ENCODE measurements around the gene KRT7. TPM values are rescaled to one million over a fixed set of nuclear protein-coding genes. Genes with fewer than 3 reads are reported as not detected.
"Not testable (repeated sequence)": the region's sequence is repeated elsewhere in the genome, so short reads cannot be mapped to it uniquely, and the experiment has no call there.

KRT7 gene
- total and polyA plus RNA-seq, 5 donors, result 0.16 to 3.0 (median 1.0) TPM; not detected in 1

DNA sequence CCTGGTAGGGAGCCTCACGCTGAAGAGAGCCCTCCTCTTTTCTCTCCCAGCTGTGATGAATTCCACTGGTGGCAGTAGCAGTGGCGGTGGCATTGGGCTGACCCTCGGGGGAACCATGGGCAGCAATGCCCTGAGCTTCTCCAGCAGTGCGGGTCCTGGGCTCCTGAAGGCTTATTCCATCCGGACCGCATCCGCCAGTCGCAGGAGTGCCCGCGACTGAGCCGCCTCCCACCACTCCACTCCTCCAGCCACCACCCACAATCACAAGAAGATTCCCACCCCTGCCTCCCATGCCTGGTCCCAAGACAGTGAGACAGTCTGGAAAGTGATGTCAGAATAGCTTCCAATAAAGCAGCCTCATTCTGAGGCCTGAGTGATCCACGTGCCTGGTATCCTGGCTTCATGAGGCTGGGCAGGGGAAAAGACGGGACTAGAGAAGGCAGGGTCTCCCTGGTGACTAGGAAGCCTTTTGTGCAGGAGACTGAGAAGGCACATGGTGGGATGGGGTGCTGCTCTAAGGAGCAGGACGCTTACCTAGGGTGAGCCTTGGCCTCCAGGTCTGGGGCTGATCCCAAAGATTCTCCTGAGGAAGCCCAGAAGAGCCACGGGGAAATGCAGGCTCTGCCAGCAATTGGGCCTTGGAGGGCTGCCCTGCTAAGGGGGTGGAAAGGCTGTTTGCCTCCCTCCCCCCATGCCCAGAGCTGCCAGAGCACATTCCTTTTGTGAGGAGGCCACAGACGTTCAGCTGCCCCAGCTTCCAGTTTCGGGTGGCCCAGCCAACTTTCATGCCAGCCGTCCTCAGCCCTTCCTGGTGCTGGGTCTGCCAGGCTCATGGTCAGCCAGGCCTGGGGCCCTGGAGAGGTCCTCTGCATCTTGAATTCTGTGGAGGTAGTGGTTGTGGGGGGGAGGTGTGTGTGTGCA, 15.8 kb downstream of the KRT7 start:
- intact Hi-C loops (cut with DNase I), result no loop called here
- peak; percentile 45 to 68 for ATAC-seq
- Histone ChIP-seq H3K27me3 (ENCODE audit: control insufficient read depth, insufficient read depth) (no peaks in the 10 kb centered on the region), H3K27ac (ENCODE audit: low read length) (no peak overlapping the region), H3K4me1 (ENCODE audit: control insufficient read depth, insufficient read depth, low read length) (peaks cover 6% of the 10 kb centered on the region), H3K4me3 (ENCODE audit: low read length) (no peak overlapping the region), H3K9me3 (ENCODE audit: control insufficient read depth, low read length) (no peaks in the 10 kb centered on the region)
- DNase-seq, result peak; percentile 26 to 75 (median 60)
- whole genome bisulfite sequencing, result 75% methylated on average over 18 of the region's 18 CpGs

DNA sequence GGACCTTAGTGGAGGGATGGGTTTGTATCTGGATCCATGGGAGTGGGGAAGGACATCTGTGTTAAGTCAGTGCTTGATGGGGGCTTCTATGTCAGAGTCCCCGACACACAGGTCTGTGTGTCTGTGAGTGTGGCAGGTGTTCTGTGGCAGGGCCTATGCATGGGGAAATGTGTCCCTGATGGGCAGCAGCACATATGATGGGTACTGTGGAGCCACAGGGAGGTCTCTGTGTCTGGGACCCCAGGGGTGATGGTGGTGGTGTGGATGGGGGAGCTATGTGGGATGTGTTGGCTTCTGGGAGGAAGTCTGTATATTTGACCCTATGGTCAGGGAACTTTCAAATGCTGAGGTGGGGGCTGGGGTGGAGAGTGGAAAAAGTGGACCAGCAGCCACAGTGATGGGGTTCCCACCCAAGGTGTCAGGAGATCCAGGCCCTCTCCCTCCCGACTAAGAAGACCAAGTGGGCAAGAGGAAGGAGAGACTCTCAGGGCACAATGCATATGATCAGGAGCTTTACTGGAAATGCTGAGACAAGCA, 16.5 kb downstream of the KRT7 start:
- Histone ChIP-seq H3K9me3 (ENCODE audit: control insufficient read depth, low read length) (no peaks in the 10 kb centered on the region), H3K27ac (ENCODE audit: low read length) (no peak overlapping the region), H3K4me1 (ENCODE audit: control insufficient read depth, insufficient read depth, low read length) (peaks cover under 1% of the 10 kb centered on the region), H3K4me3 (ENCODE audit: low read length) (no peak overlapping the region), H3K27me3 (ENCODE audit: control insufficient read depth, insufficient read depth) (no peaks in the 10 kb centered on the region)
- intact Hi-C loops (cut with DNase I), result no loop called here
- 85% methylated on average over 2 of the region's 2 CpGs for WGBS
- no peak for ATAC-seq
- no peak for DNase-seq

DNA sequence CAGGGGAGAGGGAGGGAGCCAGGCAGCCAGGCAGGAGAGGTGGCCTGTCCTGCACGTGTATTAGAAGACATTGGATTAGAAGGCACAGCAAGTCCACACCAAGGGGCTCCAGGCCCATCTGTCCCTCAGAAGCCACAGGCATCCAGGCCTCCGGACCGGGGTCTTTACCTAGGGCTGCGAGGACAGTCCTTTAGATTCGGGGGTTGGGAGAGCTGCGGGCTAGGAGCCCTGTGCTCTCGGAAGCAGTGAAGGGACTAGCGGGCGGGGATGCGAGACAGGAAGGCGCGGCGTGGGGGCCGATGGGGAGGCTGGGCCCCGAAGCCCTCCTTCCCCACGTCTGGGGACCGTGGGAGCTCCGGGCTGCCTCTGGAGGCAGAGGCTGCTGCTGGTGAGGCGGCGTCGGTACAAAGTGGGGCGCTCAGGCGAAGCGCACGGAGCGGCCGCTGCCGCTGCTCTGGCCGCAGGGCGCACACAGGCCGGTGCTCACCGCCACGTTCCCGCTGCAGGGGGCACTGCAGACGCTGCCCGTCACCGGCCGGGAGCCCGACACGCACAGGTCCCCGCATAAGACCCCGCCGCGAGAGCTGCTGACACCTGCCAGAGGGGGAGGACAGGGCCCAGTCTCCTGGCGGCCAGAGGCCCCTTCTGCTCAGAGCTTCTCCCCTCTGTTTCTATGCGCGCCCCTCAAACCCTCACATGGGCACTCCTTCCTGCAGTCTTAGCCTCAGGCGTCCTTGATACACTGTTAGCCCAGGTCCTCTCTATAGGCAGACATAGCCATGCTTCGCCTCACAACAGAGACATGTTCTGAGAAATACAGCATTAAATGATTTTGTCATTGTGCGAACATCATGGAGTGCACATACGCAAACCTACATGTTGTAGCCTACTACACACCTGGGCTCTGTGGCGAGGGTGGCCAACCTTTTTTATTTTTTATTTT, 17.3 kb downstream of the KRT7 start:
- Histone ChIP-seq H3K4me3 (ENCODE audit: low read length) (no peak overlapping the region), H3K4me1 (ENCODE audit: control insufficient read depth, insufficient read depth, low read length) (no peaks in the 10 kb centered on the region), H3K27me3 (ENCODE audit: control insufficient read depth, insufficient read depth) (no peaks in the 10 kb centered on the region), H3K9me3 (ENCODE audit: control insufficient read depth, low read length) (no peaks in the 10 kb centered on the region), H3K27ac (ENCODE audit: low read length) (no peak overlapping the region)
- DNase-seq, result no peak
- ATAC-seq, result peak in 1 of 2 donors; percentile 13
- WGBS, result 27% methylated on average over 52 of the region's 52 CpGs
- intact Hi-C loops (cut with DNase I), result no loop called here

DNA sequence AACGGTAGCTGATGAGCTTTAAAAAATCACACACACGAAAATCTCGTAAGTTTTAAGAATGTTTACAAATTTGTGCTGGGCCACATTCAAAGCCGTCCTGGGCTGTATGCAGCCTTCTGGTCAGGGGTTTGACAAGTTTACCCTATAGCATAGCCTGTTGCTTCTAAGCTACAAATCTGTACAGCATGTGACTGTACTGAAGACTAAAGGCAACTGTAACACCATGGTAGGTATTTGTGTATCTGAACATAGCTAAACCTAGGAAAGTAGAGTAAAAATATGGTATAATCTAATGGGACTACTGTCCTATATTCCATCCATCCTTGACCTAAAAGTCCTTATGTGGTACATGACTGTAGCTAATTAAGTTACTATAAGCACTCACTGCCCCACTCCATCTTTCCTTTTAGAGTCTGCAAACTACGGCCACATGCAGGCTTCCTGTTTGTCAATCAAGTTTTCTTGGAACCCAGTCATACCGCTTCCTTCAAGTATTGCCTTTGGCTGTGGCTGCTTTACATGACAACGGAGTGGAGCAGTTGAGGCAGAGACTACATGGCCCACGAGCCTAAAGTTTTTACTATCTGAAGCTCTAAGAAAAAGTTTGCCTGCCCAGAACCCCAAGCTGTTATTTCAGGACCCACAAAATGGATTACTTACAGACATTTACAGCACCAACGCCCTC, 18.5 kb downstream of the KRT7 start:
- no peaks in the 10 kb centered on the region for H3K9me3 ChIP-seq (ENCODE audit: control insufficient read depth, low read length)
- H3K4me1 ChIP-seq (ENCODE audit: control insufficient read depth, insufficient read depth, low read length), result no peaks in the 10 kb centered on the region
- H3K27me3 ChIP-seq (ENCODE audit: control insufficient read depth, insufficient read depth), result no peaks in the 10 kb centered on the region
- no peak overlapping the region for H3K27ac ChIP-seq (ENCODE audit: low read length)
- WGBS, result 75% methylated on average over 9 of the region's 9 CpGs
- intact Hi-C loops (cut with DNase I), result no loop called here
- no peak for ATAC-seq
- DNase-seq, result no peak
- no peak overlapping the region for H3K4me3 ChIP-seq (ENCODE audit: low read length)

DNA sequence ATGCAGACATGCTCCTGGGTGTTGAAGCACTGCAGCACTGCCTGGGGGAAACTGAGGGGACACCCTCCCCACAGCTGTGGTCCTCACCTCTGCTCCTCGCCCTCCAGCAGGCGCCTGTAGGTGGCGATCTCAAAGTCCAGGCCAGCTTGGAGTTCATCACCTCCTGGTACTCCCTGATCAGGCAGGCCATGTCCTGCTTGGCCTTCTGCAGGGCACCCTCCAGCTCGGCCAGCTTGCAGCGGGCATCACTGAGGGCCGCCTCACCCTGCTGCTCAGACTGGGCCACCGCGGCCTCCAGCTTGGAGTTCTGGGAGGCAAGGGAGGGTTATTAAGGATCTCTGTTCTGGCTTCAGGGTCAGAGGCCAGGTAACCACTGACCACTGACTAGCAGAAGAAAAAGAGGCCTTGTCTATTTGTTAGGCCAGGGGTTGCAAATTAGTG, 19.2 kb downstream of the KRT7 start:
- 88% methylated on average over 8 of the region's 8 CpGs for WGBS
- H3K9me3 ChIP-seq (ENCODE audit: control insufficient read depth, low read length); intact Hi-C loops (cut with DNase I); H3K27me3 ChIP-seq (ENCODE audit: control insufficient read depth, insufficient read depth); DNase-seq; ATAC-seq; H3K4me3 ChIP-seq (ENCODE audit: low read length); H3K27ac ChIP-seq (ENCODE audit: low read length); H3K4me1 ChIP-seq (ENCODE audit: control insufficient read depth, insufficient read depth, low read length): not testable (repeated sequence)

DNA sequence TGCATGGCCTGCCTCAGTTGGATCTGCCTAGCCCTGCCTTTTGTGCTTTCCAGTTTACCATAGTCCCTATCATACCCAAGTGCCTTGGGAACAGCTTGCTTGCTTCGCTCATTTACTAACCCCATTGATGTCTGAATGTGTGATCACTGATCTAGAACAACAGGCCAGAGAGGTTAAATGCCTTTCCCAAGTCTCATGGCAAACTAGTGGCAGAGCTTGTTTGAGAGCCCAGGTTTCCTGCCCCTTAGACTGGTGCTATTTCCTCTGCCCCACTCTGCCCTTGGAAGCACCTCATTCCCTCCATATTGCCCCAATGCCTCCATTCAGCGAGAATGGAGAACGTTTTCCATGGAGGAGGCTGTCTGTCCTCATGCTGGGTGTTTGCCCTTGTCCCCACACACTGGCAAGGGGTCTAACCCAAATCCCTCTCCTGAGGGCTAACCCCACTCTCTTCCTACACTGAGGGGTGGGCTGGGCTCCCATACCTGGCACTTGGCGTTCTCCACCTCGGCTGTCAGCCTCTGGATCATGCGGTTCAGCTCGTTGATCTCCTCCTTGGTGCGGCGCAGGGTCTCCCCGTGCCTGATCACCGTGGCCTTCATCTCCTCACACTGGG, 19.8 kb downstream of the KRT7 start:
- 94% methylated on average over 11 of the region's 11 CpGs for WGBS
- no peak overlapping the region for H3K27ac ChIP-seq (ENCODE audit: low read length)
- H3K27me3 ChIP-seq (ENCODE audit: control insufficient read depth, insufficient read depth), result no peaks in the 10 kb centered on the region
- DNase-seq, result no peak
- H3K4me1 ChIP-seq (ENCODE audit: control insufficient read depth, insufficient read depth, low read length), result no peaks in the 10 kb centered on the region
- no peak overlapping the region for H3K4me3 ChIP-seq (ENCODE audit: low read length)
- no peak for ATAC-seq
- intact Hi-C loops (cut with DNase I), result no loop called here
- no peaks in the 10 kb centered on the region for H3K9me3 ChIP-seq (ENCODE audit: control insufficient read depth, low read length)

DNA sequence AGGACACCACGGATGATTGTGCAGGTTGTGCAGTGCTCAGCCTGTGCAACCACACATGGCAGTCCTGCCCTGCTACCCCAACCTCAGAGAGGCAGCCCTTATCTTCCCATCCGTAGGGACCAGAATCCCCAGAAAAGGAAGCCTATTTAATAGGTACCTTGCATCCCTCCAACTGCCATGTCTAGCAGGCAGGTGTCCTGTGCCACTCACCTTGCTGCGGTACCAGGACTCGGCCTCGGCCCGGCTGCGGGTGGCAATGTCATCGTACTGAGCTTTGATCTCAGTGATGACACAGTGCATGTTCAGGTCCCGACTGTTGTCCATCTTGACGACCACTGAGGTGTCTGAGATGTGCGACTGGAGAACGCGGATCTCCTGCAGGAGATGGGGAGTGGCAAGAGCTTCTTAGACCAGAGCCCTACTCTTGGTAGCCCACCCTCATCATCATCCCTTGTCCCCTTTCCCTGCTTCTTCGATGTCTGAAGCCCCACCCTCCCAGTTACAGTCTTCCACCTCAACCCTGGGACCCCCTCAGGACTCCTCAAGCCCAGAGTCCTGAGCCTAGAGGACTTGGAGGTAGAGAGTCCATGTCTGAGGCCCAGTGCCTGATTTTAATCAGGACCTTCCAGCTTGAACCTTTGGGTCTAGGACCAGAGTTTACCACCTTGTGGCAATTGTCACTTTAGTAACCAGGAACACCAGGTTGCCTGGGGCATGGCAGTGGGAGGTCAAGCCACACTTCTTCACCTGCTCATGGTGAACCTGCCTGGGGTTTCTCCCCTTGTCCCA, 20.5 kb downstream of the KRT7 start:
- no peaks in the 10 kb centered on the region for H3K27me3 ChIP-seq (ENCODE audit: control insufficient read depth, insufficient read depth)
- H3K4me3 ChIP-seq (ENCODE audit: low read length), result no peak overlapping the region
- H3K27ac ChIP-seq (ENCODE audit: low read length), result no peak overlapping the region
- H3K4me1 ChIP-seq (ENCODE audit: control insufficient read depth, insufficient read depth, low read length), result no peaks in the 10 kb centered on the region
- intact Hi-C loops (cut with DNase I), result no loop called here
- no peak for DNase-seq
- no peak for ATAC-seq
- WGBS, result 90% methylated on average over 14 of the region's 14 CpGs
- H3K9me3 ChIP-seq (ENCODE audit: control insufficient read depth, low read length), result no peaks in the 10 kb centered on the region

DNA sequence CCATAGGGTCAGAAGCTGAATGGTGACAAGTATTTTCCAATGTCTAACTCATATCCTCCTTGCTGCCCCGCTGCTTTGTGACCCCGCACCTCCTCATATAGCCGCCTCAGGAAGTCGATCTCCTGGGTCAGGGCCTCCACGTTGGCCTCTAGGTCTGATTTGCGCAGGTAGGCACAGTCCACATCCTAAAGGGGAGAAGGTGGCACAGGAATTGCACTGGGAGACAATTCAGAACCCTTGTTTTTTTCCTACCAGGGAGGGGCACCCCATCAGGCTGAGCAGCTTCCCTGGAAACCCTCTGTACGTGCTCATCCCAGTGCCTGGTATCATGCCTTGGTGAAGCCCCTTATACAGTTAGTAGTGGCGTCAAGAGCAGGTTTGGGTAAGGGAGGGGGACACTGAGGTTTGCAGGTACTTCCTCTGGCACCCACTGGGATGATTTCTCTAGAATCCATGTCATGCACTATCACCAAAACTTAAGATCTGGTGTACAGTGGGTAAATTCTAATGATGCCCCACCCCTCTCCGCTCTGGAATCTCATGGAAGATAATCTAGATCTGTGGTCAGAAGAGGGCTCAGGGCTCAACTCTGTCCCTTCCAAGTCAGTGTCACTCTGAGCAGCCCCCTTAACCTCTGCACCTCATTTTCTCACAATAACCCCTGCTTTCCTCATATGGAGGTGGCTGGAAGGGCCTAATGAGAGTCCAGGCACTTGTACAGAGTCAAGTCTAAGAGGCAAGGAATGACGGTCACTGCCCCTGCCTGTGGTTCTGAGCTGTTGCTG, 21.3 kb downstream of the KRT7 start:
- DNase-seq (no peak), ATAC-seq (no peak)
- WGBS, result 87% methylated on average over 10 of the region's 10 CpGs
- H3K27me3 ChIP-seq (ENCODE audit: control insufficient read depth, insufficient read depth), result no peaks in the 10 kb centered on the region
- no peaks in the 10 kb centered on the region for H3K4me1 ChIP-seq (ENCODE audit: control insufficient read depth, insufficient read depth, low read length)
- H3K9me3 ChIP-seq (ENCODE audit: control insufficient read depth, low read length), result peaks cover under 1% of the 10 kb centered on the region
- no peak overlapping the region for H3K27ac ChIP-seq (ENCODE audit: low read length)
- H3K4me3 ChIP-seq (ENCODE audit: low read length), result no peak overlapping the region
- intact Hi-C loops (cut with DNase I), result no loop called here

DNA sequence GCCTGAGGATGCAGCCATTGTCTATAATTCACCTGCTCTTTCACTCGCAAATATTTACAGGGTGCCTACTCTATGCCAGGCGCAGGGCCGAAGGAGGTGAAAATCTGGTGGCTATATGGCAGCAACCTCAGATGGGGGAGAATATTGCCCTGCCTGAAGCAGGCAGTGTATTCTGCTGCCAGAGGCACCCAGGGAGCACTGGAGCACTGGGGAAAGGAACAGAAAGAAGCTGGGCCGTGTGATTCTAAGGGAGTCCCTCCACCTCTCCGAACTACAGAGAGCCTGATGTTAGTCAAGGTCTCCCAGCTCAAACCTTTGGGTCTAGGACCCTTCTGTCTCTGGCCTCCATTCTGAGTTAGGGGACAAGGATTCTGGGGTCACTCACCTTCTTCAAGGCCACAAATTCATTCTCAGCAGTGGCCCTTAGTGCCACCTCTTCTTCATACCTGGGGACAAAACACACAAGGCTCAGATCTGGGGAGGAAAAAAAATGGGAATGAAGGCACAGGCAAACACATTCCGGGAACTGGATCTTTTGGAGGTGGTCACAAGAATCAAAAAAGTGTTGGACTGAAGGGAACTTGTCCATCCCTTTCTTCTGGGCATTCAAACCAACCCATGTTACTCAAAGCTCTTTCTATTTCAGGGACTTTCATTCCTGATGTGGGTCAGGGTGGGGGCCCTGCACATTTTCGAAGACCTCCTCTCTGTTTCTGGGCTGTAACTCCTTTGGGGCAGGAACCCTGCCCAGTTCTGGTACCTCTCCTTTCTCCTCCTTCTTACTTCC, 22.1 kb downstream of the KRT7 start:
- intact Hi-C loops (cut with DNase I), result no loop called here
- no peak for ATAC-seq

More for the DNA sequence above, 22.1 kb downstream of the KRT7 start:
- WGBS, result 74% methylated on average over 7 of the region's 7 CpGs
- no peak for DNase-seq
- Histone ChIP-seq H3K4me1 (ENCODE audit: control insufficient read depth, insufficient read depth, low read length) (no peaks in the 10 kb centered on the region), H3K4me3 (ENCODE audit: low read length) (no peak overlapping the region), H3K27me3 (ENCODE audit: control insufficient read depth, insufficient read depth) (no peaks in the 10 kb centered on the region), H3K27ac (ENCODE audit: low read length) (no peak overlapping the region), H3K9me3 (ENCODE audit: control insufficient read depth, low read length) (peaks cover 2% of the 10 kb centered on the region)
